ENCODE measurements around the gene DES. TPM values are rescaled to one million over a fixed set of nuclear protein-coding genes. Genes with fewer than 3 reads are reported as not detected.

The DES gene
- total and polyA plus RNA-seq, 2 experiments from 2014 or later = 1.3 to 2.0 TPM

DNA sequence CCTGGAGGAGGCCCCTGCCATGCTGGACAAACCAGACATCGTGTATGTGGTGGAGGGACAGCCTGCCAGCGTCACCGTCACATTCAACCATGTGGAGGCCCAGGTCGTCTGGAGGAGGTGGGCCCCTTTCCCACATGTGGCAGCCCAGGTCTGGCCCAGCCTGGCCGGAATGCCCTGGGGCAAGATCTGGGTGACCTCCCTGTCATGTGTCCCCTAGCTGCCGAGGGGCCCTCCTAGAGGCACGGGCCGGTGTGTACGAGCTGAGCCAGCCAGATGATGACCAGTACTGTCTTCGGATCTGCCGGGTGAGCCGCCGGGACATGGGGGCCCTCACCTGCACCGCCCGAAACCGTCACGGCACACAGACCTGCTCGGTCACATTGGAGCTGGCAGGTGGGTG, 55.3 kb downstream of the DES start:
- peaks cover 3% of the 10 kb centered on the region; the same call in 1 of the 3 replicates for H3K36me3 Mint-ChIP-seq (ENCODE audit: low read depth)
- H3K27me3 Mint-ChIP-seq (ENCODE audit: insufficient read depth, low read depth, poor library complexity) = peaks cover 20% of the 10 kb centered on the region
- no peak overlapping the region for H3K27ac Mint-ChIP-seq
- Histone ChIP-seq H3K4me2 (no peak overlapping the region), H4K20me1 (replicated peaks; ENCODE audit: insufficient read depth) (no peaks in the 10 kb centered on the region), H3K79me2 (replicated peaks; ENCODE audit: insufficient read depth) (no peaks in the 10 kb centered on the region), H2AFZ (no peak overlapping the region), H3K4me1 (ENCODE audit: insufficient read depth) (peaks cover 11% of the 10 kb centered on the region; the same call in 1 of the 2 replicates), H3F3A (replicated peaks; ENCODE audit: low read depth) (no peaks in the 10 kb centered on the region; the same call in 1 of the 2 replicates), H3K36me3 (ENCODE audit: insufficient read depth) (no peaks in the 10 kb centered on the region), H3K4me3 (no peak overlapping the region), H3K27me3 (ENCODE audit: insufficient read depth) (no peaks in the 10 kb centered on the region), H3K27ac (ENCODE audit: low read depth) (no peak overlapping the region), H3K9me2 (ENCODE audit: insufficient read depth) (no peaks in the 10 kb centered on the region)
- TF ChIP-seq, protein P1, sequence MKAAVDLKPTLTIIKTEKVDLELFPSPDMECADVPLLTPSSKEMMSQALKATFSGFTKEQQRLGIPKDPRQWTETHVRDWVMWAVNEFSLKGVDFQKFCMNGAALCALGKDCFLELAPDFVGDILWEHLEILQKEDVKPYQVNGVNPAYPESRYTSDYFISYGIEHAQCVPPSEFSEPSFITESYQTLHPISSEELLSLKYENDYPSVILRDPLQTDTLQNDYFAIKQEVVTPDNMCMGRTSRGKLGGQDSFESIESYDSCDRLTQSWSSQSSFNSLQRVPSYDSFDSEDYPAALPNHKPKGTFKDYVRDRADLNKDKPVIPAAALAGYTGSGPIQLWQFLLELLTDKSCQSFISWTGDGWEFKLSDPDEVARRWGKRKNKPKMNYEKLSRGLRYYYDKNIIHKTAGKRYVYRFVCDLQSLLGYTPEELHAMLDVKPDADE (IDR thresholded peaks at IDR 0.05) = no peak
- TF ChIP-seq, protein P2, sequence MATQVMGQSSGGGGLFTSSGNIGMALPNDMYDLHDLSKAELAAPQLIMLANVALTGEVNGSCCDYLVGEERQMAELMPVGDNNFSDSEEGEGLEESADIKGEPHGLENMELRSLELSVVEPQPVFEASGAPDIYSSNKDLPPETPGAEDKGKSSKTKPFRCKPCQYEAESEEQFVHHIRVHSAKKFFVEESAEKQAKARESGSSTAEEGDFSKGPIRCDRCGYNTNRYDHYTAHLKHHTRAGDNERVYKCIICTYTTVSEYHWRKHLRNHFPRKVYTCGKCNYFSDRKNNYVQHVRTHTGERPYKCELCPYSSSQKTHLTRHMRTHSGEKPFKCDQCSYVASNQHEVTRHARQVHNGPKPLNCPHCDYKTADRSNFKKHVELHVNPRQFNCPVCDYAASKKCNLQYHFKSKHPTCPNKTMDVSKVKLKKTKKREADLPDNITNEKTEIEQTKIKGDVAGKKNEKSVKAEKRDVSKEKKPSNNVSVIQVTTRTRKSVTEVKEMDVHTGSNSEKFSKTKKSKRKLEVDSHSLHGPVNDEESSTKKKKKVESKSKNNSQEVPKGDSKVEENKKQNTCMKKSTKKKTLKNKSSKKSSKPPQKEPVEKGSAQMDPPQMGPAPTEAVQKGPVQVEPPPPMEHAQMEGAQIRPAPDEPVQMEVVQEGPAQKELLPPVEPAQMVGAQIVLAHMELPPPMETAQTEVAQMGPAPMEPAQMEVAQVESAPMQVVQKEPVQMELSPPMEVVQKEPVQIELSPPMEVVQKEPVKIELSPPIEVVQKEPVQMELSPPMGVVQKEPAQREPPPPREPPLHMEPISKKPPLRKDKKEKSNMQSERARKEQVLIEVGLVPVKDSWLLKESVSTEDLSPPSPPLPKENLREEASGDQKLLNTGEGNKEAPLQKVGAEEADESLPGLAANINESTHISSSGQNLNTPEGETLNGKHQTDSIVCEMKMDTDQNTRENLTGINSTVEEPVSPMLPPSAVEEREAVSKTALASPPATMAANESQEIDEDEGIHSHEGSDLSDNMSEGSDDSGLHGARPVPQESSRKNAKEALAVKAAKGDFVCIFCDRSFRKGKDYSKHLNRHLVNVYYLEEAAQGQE (IDR thresholded peaks at IDR 0.05; ENCODE audit: unreplicated experiment) = no peak
- TF ChIP-seq JUNB (IDR thresholded peaks at IDR 0.05; ENCODE audit: unreplicated experiment) (no peak), CREB1 (CRISPR knock-in tag; IDR thresholded peaks at IDR 0.05; ENCODE audit: low read depth) (no peak), POLR2AphosphoS5 (IDR thresholded peaks at IDR 0.05; ENCODE audit: low read depth) (no peak), ZNF331 (CRISPR knock-in tag; IDR thresholded peaks at IDR 0.05; ENCODE audit: low read depth) (no peak), EZH2 (IDR thresholded peaks at IDR 0.05; ENCODE audit: low read depth, unreplicated experiment) (no peak), NANOG (IDR thresholded peaks at IDR 0.05; ENCODE audit: borderline replicate concordance) (no peak), ZNF114 (CRISPR knock-in tag; IDR thresholded peaks at IDR 0.05) (no peak), EZH2phosphoT487 (IDR thresholded peaks at IDR 0.05; ENCODE audit: unreplicated experiment) (no peak), STAT1 (IDR thresholded peaks at IDR 0.05; ENCODE audit: unreplicated experiment) (no peak)
- TF ChIP-seq, protein P3, sequence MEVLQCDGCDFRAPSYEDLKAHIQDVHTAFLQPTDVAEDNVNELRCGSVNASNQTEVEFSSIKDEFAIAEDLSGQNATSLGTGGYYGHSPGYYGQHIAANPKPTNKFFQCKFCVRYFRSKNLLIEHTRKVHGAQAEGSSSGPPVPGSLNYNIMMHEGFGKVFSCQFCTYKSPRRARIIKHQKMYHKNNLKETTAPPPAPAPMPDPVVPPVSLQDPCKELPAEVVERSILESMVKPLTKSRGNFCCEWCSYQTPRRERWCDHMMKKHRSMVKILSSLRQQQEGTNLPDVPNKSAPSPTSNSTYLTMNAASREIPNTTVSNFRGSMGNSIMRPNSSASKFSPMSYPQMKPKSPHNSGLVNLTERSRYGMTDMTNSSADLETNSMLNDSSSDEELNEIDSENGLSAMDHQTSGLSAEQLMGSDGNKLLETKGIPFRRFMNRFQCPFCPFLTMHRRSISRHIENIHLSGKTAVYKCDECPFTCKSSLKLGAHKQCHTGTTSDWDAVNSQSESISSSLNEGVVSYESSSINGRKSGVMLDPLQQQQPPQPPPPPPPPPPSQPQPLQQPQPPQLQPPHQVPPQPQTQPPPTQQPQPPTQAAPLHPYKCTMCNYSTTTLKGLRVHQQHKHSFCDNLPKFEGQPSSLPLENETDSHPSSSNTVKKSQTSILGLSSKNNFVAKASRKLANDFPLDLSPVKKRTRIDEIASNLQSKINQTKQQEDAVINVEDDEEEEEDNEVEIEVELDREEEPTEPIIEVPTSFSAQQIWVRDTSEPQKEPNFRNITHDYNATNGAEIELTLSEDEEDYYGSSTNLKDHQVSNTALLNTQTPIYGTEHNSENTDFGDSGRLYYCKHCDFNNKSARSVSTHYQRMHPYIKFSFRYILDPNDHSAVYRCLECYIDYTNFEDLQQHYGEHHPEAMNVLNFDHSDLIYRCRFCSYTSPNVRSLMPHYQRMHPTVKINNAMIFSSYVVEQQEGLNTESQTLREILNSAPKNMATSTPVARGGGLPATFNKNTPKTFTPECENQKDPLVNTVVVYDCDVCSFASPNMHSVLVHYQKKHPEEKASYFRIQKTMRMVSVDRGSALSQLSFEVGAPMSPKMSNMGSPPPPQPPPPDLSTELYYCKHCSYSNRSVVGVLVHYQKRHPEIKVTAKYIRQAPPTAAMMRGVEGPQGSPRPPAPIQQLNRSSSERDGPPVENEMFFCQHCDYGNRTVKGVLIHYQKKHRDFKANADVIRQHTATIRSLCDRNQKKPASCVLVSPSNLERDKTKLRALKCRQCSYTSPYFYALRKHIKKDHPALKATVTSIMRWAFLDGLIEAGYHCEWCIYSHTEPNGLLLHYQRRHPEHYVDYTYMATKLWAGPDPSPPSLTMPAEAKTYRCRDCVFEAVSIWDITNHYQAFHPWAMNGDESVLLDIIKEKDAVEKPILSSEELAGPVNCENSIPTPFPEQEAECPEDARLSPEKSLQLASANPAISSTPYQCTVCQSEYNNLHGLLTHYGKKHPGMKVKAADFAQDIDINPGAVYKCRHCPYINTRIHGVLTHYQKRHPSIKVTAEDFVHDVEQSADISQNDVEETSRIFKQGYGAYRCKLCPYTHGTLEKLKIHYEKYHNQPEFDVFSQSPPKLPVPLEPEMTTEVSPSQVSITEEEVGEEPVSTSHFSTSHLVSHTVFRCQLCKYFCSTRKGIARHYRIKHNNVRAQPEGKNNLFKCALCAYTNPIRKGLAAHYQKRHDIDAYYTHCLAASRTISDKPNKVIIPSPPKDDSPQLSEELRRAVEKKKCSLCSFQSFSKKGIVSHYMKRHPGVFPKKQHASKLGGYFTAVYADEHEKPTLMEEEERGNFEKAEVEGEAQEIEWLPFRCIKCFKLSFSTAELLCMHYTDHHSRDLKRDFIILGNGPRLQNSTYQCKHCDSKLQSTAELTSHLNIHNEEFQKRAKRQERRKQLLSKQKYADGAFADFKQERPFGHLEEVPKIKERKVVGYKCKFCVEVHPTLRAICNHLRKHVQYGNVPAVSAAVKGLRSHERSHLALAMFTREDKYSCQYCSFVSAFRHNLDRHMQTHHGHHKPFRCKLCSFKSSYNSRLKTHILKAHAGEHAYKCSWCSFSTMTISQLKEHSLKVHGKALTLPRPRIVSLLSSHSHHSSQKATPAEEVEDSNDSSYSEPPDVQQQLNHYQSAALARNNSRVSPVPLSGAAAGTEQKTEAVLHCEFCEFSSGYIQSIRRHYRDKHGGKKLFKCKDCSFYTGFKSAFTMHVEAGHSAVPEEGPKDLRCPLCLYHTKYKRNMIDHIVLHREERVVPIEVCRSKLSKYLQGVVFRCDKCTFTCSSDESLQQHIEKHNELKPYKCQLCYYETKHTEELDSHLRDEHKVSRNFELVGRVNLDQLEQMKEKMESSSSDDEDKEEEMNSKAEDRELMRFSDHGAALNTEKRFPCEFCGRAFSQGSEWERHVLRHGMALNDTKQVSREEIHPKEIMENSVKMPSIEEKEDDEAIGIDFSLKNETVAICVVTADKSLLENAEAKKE (CRISPR knock-in tag; IDR thresholded peaks at IDR 0.05) = no peak
- TF ChIP-seq, protein P4, sequence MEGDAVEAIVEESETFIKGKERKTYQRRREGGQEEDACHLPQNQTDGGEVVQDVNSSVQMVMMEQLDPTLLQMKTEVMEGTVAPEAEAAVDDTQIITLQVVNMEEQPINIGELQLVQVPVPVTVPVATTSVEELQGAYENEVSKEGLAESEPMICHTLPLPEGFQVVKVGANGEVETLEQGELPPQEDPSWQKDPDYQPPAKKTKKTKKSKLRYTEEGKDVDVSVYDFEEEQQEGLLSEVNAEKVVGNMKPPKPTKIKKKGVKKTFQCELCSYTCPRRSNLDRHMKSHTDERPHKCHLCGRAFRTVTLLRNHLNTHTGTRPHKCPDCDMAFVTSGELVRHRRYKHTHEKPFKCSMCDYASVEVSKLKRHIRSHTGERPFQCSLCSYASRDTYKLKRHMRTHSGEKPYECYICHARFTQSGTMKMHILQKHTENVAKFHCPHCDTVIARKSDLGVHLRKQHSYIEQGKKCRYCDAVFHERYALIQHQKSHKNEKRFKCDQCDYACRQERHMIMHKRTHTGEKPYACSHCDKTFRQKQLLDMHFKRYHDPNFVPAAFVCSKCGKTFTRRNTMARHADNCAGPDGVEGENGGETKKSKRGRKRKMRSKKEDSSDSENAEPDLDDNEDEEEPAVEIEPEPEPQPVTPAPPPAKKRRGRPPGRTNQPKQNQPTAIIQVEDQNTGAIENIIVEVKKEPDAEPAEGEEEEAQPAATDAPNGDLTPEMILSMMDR (conservative IDR thresholded peaks at IDR 0.05; ENCODE audit: low read depth in 2 of 2) = no peak
- ATAC-seq (no peak), DNase-seq (ENCODE audit: low spot score) (no peak)
- peaks cover 25% of the 10 kb centered on the region for H3K4me1 Mint-ChIP-seq
- H3K9me3 Mint-ChIP-seq = no peaks in the 10 kb centered on the region; the same call in 2 of the 3 replicates
- no peak overlapping the region for H3K4me3 Mint-ChIP-seq
